Activated T-cell treated with anti-CD3 and anti-CD28 coated beads for 48 hours (primary cell): ENCODE results near the gene SH3RF2.
"Not testable (repeated sequence)": the region's sequence is repeated elsewhere in the genome, so short reads cannot be mapped to it uniquely, and the experiment has no call there.

Experiments
- DNase-seq: peaks from one replicate; pipeline ENCODE4 v3.0.0-alpha.2; 2020; ENCODE audit warnings: low read depth

Gene SH3RF2

GRCh38 chr5:145951071-145951470 lies 14.7 kb downstream of the SH3RF2 start:
- no peak for DNase-seq

- no peak for DNase-seq
These were observed 16.8 kb downstream of the SH3RF2 start for GRCh38 chr5:145953202-145953601.

- not testable (repeated sequence) for DNase-seq
These were observed 17.8 kb downstream of the SH3RF2 start for GRCh38 chr5:145954140-145954539.

- no peak for DNase-seq
These were observed 21.0 kb downstream of the SH3RF2 start for GRCh38 chr5:145957388-145957787.

GRCh38 chr5:145958436-145958835 lies 22.1 kb downstream of the SH3RF2 start:
- DNase-seq: no peak

- DNase-seq: no peak
These were observed 23.8 kb downstream of the SH3RF2 start for GRCh38 chr5:145960166-145960565.

- no peak for DNase-seq
These were observed 24.6 kb downstream of the SH3RF2 start for GRCh38 chr5:145960848-145961600.

- no peak for DNase-seq
These were observed 25.6 kb downstream of the SH3RF2 start for GRCh38 chr5:145962001-145962400.

GRCh38 chr5:145964008-145964407 lies 27.6 kb downstream of the SH3RF2 start:
- not testable (repeated sequence) for DNase-seq

- DNase-seq: no peak
These were observed 29.4 kb downstream of the SH3RF2 start for GRCh38 chr5:145965804-145966203.

GRCh38 chr5:145967296-145967695 lies 30.9 kb downstream of the SH3RF2 start:
- DNase-seq: no peak

GRCh38 chr5:145968970-145969713 lies 32.8 kb downstream of the SH3RF2 start:
- no peak for DNase-seq

- DNase-seq: no peak
These were observed 33.3 kb downstream of the SH3RF2 start for GRCh38 chr5:145969714-145970092.

- DNase-seq: no peak
These were observed 34.7 kb downstream of the SH3RF2 start for GRCh38 chr5:145971108-145971507.

- DNase-seq: no peak
These were observed 35.3 kb downstream of the SH3RF2 start for GRCh38 chr5:145971701-145972100.

- no peak for DNase-seq
These were observed 38.6 kb downstream of the SH3RF2 start for GRCh38 chr5:145975001-145975360.

- no peak for DNase-seq
These were observed 39.1 kb downstream of the SH3RF2 start for GRCh38 chr5:145975361-145976066.

- DNase-seq: no peak
These were observed 40.2 kb downstream of the SH3RF2 start for GRCh38 chr5:145976431-145977155.

GRCh38 chr5:145978171-145978570 lies 41.8 kb downstream of the SH3RF2 start:
- no peak for DNase-seq

GRCh38 chr5:145978708-145979107 lies 42.3 kb downstream of the SH3RF2 start:
- DNase-seq: no peak

GRCh38 chr5:145979270-145980223 lies 43.2 kb downstream of the SH3RF2 start:
- no peak for DNase-seq
